OCI-LY1 (cell line): Measurements from ENCODE around the gene GNAO1.

Experiments used
- H2AFZ ChIP-seq: fragments of 200-600 bp; sonication (generic), shearing (Covaris generic); 2 replicates; pipeline ENCODE4 v1.6.0; 2014; ENCODE audit warnings: antibody characterized with exemption, mild to moderate bottlenecking, low read length
- H3F3A ChIP-seq: fragments of 200-600 bp; sonication (generic), shearing (Covaris generic); 2 replicates; pipeline ENCODE4 v1.6.0; 2014; ENCODE audit warnings: mild to moderate bottlenecking, antibody characterized with exemption, low read length, moderate library complexity; ENCODE audit not compliant: insufficient read depth
- H3K27ac ChIP-seq: fragments of 200-600 bp; sonication (generic); 2 replicates; pipeline ENCODE4 v1.5.1; 2014; ENCODE audit warnings: low read length, mixed run types, mild to moderate bottlenecking, low read depth; ENCODE audit not compliant: poor library complexity, severe bottlenecking
- H3K27me3 ChIP-seq: fragments of 200-600 bp; sonication (generic); 2 replicates; pipeline ENCODE4 v1.6.0; 2014; ENCODE audit warnings: antibody characterized with exemption, mild to moderate bottlenecking, low read length, moderate library complexity; ENCODE audit not compliant: insufficient read depth
- H3K36me3 ChIP-seq: fragments of 200-600 bp; sonication (generic); 2 replicates; pipeline ENCODE4 v1.6.1; 2014; ENCODE audit warnings: mild to moderate bottlenecking, antibody characterized with exemption, low read length, moderate library complexity, mixed read lengths; ENCODE audit not compliant: insufficient read depth
- H3K4me1 ChIP-seq: fragments of 200-600 bp; sonication (generic); 2 replicates; pipeline ENCODE4 v1.5.1; 2014; ENCODE audit warnings: mild to moderate bottlenecking, low read length, moderate library complexity; ENCODE audit not compliant: insufficient read depth, severe bottlenecking
- H3K4me2 ChIP-seq: fragments of 200-600 bp; sonication (generic), shearing (Covaris generic); 2 replicates; pipeline ENCODE4 v1.6.1; 2014; ENCODE audit warnings: low read length
- H3K4me3 ChIP-seq: fragments of 200-600 bp; sonication (generic); 2 replicates; pipeline ENCODE4 v1.5.1; 2014; ENCODE audit warnings: low read length, low read depth, mild to moderate bottlenecking, mixed read lengths; ENCODE audit not compliant: poor library complexity, severe bottlenecking
- H3K79me2 ChIP-seq: fragments of 200-600 bp; shearing (Covaris generic); 2 replicates; pipeline ENCODE4 v1.6.1; 2016; ENCODE audit warnings: mixed run types, low read length, mixed read lengths; ENCODE audit not compliant: insufficient read depth
- H3K9ac ChIP-seq: fragments of 200-600 bp; sonication (generic), shearing (Covaris generic); 2 replicates; pipeline ENCODE4 v1.6.1; 2014; ENCODE audit warnings: mild to moderate bottlenecking, low read length, mixed read lengths
- H3K9me2 ChIP-seq: fragments of 200-600 bp; sonication (generic), shearing (Covaris generic); 2 replicates; pipeline ENCODE4 v1.6.1; 2014; ENCODE audit warnings: low read depth, mild to moderate bottlenecking, low read length, mixed read lengths
- H3K9me3 ChIP-seq: fragments of 200-600 bp; shearing (Covaris generic); 2 replicates; pipeline ENCODE4 v1.6.1; 2014; ENCODE audit warnings: low read length, mixed read lengths
- H4K20me1 ChIP-seq: fragments of 200-600 bp; sonication (generic), shearing (Covaris generic); 2 replicates; pipeline ENCODE4 v1.6.0; 2016; ENCODE audit warnings: mild to moderate bottlenecking, low read length; ENCODE audit not compliant: insufficient read depth
- EZH2 ChIP-seq: fragments of 200-600 bp; sonication (generic), shearing (Covaris generic); IDR thresholded peaks from 2 replicates; pipeline ENCODE4 v1.8.0; 2017; ENCODE audit warnings: borderline replicate concordance, mixed run types, mild to moderate bottlenecking, antibody characterized with exemption, low read length, moderate library complexity, mixed read lengths
- TF ChIP-seq, protein P1 (sequence below): fragments of 200-600 bp; sonication (generic), shearing (Covaris generic); IDR thresholded peaks from 2 replicates; pipeline ENCODE4 v1.5.1; 2017; ENCODE audit warnings: mild to moderate bottlenecking, antibody characterized with exemption, low read length, moderate library complexity, mixed read lengths

The GNAO1 gene

DNA sequence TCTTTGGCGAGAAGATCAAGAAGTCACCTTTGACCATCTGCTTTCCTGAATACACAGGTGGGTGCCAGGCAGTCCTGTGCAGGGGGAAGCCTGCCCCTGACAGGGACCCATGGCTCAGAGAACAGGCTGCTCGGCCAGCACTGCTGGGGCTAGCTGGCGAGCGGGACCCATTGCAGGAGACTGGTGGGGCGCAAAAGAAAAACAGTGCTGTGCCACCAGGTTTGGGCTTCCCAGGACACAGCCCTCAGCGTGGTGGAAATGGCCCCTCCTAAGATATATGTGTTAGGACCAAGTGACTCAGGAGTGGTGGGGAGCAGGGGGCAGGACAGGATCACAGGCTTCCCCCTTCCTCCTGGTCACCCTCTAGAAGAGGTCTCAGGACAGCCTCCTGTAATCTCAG, 160.2 kb downstream of the GNAO1 start:
- Histone ChIP-seq H3K9me2 (no peaks in the 10 kb centered on the region), H3K4me3 (no peak overlapping the region), H3F3A (no peaks in the 10 kb centered on the region), H3K4me2 (no peak overlapping the region), H3K27me3 (peaks cover 3% of the 10 kb centered on the region; the same call in 1 of the 2 replicates), H3K36me3 (no peaks in the 10 kb centered on the region), H3K79me2 (no peaks in the 10 kb centered on the region), H4K20me1 (no peaks in the 10 kb centered on the region), H3K9me3 (no peaks in the 10 kb centered on the region), H3K9ac (no peak overlapping the region), H3K27ac (no peak overlapping the region), H2AFZ (no peak overlapping the region), H3K4me1 (peaks cover 7% of the 10 kb centered on the region)
- TF ChIP-seq, protein P1, sequence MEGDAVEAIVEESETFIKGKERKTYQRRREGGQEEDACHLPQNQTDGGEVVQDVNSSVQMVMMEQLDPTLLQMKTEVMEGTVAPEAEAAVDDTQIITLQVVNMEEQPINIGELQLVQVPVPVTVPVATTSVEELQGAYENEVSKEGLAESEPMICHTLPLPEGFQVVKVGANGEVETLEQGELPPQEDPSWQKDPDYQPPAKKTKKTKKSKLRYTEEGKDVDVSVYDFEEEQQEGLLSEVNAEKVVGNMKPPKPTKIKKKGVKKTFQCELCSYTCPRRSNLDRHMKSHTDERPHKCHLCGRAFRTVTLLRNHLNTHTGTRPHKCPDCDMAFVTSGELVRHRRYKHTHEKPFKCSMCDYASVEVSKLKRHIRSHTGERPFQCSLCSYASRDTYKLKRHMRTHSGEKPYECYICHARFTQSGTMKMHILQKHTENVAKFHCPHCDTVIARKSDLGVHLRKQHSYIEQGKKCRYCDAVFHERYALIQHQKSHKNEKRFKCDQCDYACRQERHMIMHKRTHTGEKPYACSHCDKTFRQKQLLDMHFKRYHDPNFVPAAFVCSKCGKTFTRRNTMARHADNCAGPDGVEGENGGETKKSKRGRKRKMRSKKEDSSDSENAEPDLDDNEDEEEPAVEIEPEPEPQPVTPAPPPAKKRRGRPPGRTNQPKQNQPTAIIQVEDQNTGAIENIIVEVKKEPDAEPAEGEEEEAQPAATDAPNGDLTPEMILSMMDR, result no peak
- no peak for TF ChIP-seq EZH2

GRCh38 chr16:56352351-56353053, 161.2 kb downstream of the GNAO1 start:
- peaks cover 17% of the 10 kb centered on the region for H3K4me1 ChIP-seq
- no peak overlapping the region for H3K27ac ChIP-seq
- H3K9me2 ChIP-seq, result no peaks in the 10 kb centered on the region
- no peak overlapping the region for H3K4me3 ChIP-seq
- H3K4me2 ChIP-seq, result no peak overlapping the region
- peaks cover 3% of the 10 kb centered on the region; the same call in 1 of the 2 replicates for H3K27me3 ChIP-seq
- no peaks in the 10 kb centered on the region for H4K20me1 ChIP-seq
- H3F3A ChIP-seq, result no peaks in the 10 kb centered on the region
- no peaks in the 10 kb centered on the region for H3K79me2 ChIP-seq
- H2AFZ ChIP-seq, result no peak overlapping the region
- H3K36me3 ChIP-seq, result no peaks in the 10 kb centered on the region
- no peak for TF ChIP-seq EZH2
- TF ChIP-seq, protein P1, result no peak
- H3K9me3 ChIP-seq, result no peaks in the 10 kb centered on the region
- no peak overlapping the region for H3K9ac ChIP-seq

GRCh38 chr16:56353054-56353921, 162.0 kb downstream of the GNAO1 start:
- Histone ChIP-seq H4K20me1 (no peaks in the 10 kb centered on the region), H3K9ac (no peak overlapping the region), H3K36me3 (no peaks in the 10 kb centered on the region), H3K4me1 (peaks cover 25% of the 10 kb centered on the region), H3K4me3 (no peak overlapping the region), H3K27ac (no peak overlapping the region), H3K79me2 (no peaks in the 10 kb centered on the region), H3K4me2 (no peak overlapping the region), H3K9me3 (no peaks in the 10 kb centered on the region), H3F3A (no peaks in the 10 kb centered on the region), H3K27me3 (peaks cover 3% of the 10 kb centered on the region; the same call in 1 of the 2 replicates), H3K9me2 (no peaks in the 10 kb centered on the region), H2AFZ (no peak overlapping the region)
- TF ChIP-seq, protein P1, result no peak
- TF ChIP-seq EZH2, result no peak
